ENCODE measurements around the gene PDLIM3. TPM values are rescaled to one million over a fixed set of nuclear protein-coding genes. Genes with fewer than 3 reads are reported as not detected.

Gene PDLIM3
- total RNA-seq, 1 experiment from 2014 or later, result 6.2 TPM

DNA sequence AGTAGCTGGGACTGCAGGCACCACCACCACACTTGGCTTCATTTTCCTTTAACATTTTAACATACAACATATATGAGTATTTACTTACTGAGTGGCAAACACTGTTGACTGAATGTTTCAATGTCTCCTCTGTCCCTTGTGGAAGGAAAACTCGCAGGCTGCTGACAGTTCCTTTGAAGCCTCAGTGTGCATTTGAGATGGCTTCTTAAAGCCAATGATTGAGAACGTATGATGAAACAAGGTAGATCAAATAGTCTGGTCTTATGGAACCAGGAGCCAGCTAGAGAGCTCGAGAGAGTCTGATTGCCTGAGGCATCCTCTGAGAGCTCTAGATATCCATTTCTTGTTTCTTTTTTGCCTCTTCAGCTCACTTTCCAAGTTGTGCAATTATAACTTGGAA, 43.0 kb upstream of the PDLIM3 start (continued):
- TF ChIP-seq, protein P1, sequence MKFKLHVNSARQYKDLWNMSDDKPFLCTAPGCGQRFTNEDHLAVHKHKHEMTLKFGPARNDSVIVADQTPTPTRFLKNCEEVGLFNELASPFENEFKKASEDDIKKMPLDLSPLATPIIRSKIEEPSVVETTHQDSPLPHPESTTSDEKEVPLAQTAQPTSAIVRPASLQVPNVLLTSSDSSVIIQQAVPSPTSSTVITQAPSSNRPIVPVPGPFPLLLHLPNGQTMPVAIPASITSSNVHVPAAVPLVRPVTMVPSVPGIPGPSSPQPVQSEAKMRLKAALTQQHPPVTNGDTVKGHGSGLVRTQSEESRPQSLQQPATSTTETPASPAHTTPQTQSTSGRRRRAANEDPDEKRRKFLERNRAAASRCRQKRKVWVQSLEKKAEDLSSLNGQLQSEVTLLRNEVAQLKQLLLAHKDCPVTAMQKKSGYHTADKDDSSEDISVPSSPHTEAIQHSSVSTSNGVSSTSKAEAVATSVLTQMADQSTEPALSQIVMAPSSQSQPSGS (CRISPR knock-in tag; IDR thresholded peaks at IDR 0.05; ENCODE audit: borderline replicate concordance, low read depth), result no peak
- TF ChIP-seq NFYB (CRISPR knock-in tag; conservative IDR thresholded peaks at IDR 0.05; ENCODE audit: low read depth), result no peak

DNA sequence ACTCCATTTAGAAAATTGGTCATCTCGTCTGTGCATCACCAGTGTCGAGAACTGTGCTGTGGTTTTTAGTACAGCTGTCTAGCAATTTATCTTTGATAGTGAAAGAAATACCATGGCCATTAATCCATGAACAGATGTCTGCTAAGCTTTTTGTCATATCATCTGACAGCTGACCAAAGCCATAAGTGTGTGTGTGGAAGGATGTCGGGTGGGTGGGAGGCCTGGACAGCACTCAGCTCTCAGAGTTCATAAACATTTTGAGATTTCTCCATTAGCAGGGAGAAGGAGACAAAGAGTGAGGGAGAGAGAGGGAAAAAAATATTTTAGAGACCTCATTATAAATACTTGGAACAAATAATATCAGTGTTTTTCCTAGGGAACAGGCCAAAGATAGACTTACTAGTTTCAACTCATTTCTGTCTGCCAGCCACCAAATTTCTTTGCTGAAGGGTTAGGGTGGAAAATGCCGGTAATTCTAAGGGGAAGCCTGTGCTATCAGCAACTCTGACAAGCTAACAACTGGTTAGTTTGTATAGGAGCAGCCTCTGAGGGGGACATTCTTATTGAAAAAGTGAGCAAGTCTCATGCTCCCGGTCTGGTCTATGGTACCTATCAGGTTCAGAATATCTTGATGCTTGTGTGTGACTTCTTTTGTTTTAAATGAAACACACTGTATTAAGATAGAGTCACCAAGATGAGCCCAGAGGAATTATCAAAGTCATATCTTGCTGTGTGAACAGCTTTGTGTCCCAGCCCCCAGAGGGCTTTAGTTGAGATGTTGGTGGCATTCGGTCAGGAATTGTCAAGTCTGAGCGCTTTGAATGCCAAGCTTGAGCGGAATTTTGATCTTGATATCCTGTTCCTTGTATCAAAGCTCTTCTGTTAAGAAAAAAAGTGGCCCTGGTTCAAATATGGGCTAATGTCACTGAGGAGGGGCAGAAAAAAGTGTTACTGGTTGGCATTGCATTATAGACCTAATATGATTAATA, 41.9 kb upstream of the PDLIM3 start:
- H3K36me3 Mint-ChIP-seq, result no peaks in the 10 kb centered on the region
- H3K4me1 Mint-ChIP-seq, result peaks cover 9% of the 10 kb centered on the region
- ATAC-seq (no peak), DNase-seq (ENCODE audit: low spot score) (no peak)
- peaks cover 7% of the 10 kb centered on the region for H3K9me3 Mint-ChIP-seq
- POLR2A ChIA-PET, result no interaction called here
- no peak for TF ChIP-seq JUN (CRISPR knock-in tag; IDR thresholded peaks at IDR 0.05)
- no peak for TF ChIP-seq IRF2 (CRISPR knock-in tag; IDR thresholded peaks at IDR 0.05; ENCODE audit: borderline replicate concordance, low read depth)
- no peak for TF ChIP-seq RELA (CRISPR knock-in tag; IDR thresholded peaks at IDR 0.05; ENCODE audit: borderline replicate concordance)
- TF ChIP-seq NFATC4 (CRISPR knock-in tag; IDR thresholded peaks at IDR 0.05), result no peak
- no peak for TF ChIP-seq NR2C2 (CRISPR knock-in tag; IDR thresholded peaks at IDR 0.05)
- TF ChIP-seq, protein P2, sequence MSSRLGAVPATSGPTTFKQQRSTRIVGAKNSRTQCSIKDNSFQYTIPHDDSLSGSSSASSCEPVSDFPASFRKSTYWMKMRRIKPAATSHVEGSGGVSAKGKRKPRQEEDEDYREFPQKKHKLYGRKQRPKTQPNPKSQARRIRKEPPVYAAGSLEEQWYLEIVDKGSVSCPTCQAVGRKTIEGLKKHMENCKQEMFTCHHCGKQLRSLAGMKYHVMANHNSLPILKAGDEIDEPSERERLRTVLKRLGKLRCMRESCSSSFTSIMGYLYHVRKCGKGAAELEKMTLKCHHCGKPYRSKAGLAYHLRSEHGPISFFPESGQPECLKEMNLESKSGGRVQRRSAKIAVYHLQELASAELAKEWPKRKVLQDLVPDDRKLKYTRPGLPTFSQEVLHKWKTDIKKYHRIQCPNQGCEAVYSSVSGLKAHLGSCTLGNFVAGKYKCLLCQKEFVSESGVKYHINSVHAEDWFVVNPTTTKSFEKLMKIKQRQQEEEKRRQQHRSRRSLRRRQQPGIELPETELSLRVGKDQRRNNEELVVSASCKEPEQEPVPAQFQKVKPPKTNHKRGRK (CRISPR knock-in tag; IDR thresholded peaks at IDR 0.05; ENCODE audit: borderline replicate concordance), result no peak
- TF ChIP-seq, protein P3, sequence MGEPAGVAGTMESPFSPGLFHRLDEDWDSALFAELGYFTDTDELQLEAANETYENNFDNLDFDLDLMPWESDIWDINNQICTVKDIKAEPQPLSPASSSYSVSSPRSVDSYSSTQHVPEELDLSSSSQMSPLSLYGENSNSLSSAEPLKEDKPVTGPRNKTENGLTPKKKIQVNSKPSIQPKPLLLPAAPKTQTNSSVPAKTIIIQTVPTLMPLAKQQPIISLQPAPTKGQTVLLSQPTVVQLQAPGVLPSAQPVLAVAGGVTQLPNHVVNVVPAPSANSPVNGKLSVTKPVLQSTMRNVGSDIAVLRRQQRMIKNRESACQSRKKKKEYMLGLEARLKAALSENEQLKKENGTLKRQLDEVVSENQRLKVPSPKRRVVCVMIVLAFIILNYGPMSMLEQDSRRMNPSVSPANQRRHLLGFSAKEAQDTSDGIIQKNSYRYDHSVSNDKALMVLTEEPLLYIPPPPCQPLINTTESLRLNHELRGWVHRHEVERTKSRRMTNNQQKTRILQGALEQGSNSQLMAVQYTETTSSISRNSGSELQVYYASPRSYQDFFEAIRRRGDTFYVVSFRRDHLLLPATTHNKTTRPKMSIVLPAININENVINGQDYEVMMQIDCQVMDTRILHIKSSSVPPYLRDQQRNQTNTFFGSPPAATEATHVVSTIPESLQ (CRISPR knock-in tag; IDR thresholded peaks at IDR 0.05), result no peak
- no peak for TF ChIP-seq NFE2L1 (CRISPR knock-in tag; IDR thresholded peaks at IDR 0.05)
- TF ChIP-seq, protein P4, sequence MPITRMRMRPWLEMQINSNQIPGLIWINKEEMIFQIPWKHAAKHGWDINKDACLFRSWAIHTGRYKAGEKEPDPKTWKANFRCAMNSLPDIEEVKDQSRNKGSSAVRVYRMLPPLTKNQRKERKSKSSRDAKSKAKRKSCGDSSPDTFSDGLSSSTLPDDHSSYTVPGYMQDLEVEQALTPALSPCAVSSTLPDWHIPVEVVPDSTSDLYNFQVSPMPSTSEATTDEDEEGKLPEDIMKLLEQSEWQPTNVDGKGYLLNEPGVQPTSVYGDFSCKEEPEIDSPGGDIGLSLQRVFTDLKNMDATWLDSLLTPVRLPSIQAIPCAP (CRISPR knock-in tag; IDR thresholded peaks at IDR 0.05), result no peak
- no peak for TF ChIP-seq EMX1 (CRISPR knock-in tag; IDR thresholded peaks at IDR 0.05)
- no peak for TF ChIP-seq ZNF416 (CRISPR knock-in tag; IDR thresholded peaks at IDR 0.05)
- no peak for TF ChIP-seq FOXK1 (CRISPR knock-in tag; IDR thresholded peaks at IDR 0.05)
- CTCF ChIA-PET, result interaction anchor here (1.1 kb wide), 1 partner anchor 20 kb away, joined by 3 read pairs; no protein-coding TSS in a partner anchor
- H3K4me3 Mint-ChIP-seq, result no peak overlapping the region
- no peak overlapping the region for H3K27ac Mint-ChIP-seq
- H3K27me3 Mint-ChIP-seq (ENCODE audit: low read depth), result no peaks in the 10 kb centered on the region; the same call in 1 of the 2 replicates

DNA sequence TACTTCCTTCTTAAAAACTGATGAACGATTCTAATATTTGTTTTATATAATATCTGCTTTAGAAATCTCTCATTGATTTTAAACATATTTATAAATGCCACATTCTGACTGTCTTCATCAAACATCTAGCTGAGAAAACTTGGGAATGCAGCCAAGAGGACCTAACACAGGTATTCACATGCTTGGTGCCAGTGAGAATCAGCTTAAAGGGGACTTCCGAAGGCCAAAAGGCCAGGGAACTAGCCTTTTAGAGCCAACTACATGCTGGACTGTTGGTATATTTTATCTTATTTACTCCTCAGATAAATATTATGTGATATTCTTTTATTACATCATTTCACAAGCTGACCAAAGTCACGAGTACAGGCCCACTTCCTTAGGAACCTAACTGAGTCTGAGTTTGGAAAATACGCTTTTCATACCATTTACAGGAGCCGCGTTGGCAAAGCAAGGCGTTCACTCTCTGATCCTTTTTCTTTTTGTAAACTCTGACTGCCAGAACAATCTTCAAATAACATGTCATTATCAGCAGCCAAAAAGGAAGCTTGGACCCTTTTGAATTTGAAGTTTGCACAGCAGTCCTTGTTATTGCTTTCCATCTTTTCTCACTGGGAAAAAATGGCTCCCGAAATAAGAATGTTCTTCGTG, 41.1 kb upstream of the PDLIM3 start:
- DNase-seq (ENCODE audit: low spot score), result no peak
- no peak overlapping the region for H3K4me3 Mint-ChIP-seq
- TF ChIP-seq, protein P5, sequence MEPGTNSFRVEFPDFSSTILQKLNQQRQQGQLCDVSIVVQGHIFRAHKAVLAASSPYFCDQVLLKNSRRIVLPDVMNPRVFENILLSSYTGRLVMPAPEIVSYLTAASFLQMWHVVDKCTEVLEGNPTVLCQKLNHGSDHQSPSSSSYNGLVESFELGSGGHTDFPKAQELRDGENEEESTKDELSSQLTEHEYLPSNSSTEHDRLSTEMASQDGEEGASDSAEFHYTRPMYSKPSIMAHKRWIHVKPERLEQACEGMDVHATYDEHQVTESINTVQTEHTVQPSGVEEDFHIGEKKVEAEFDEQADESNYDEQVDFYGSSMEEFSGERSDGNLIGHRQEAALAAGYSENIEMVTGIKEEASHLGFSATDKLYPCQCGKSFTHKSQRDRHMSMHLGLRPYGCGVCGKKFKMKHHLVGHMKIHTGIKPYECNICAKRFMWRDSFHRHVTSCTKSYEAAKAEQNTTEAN (CRISPR knock-in tag; IDR thresholded peaks at IDR 0.05), result no peak
- TF ChIP-seq MXD4 (CRISPR knock-in tag; IDR thresholded peaks at IDR 0.05; ENCODE audit: borderline replicate concordance) (no peak), ZNF416 (CRISPR knock-in tag; IDR thresholded peaks at IDR 0.05) (no peak), ZNF396 (CRISPR knock-in tag; IDR thresholded peaks at IDR 0.05; ENCODE audit: borderline replicate concordance) (no peak), MYBL2 (CRISPR knock-in tag; IDR thresholded peaks at IDR 0.05) (no peak), ETV6 (CRISPR knock-in tag; IDR thresholded peaks at IDR 0.05) (no peak), CREB1 (CRISPR knock-in tag; IDR thresholded peaks at IDR 0.05) (no peak), RELA (CRISPR knock-in tag; IDR thresholded peaks at IDR 0.05; ENCODE audit: borderline replicate concordance) (no peak), EMX1 (CRISPR knock-in tag; IDR thresholded peaks at IDR 0.05) (no peak)
- TF ChIP-seq, protein P1 (CRISPR knock-in tag; IDR thresholded peaks at IDR 0.05; ENCODE audit: borderline replicate concordance, low read depth), result no peak
- H3K27me3 Mint-ChIP-seq (ENCODE audit: low read depth), result no peaks in the 10 kb centered on the region; the same call in 1 of the 2 replicates
- H3K4me1 Mint-ChIP-seq, result peaks cover 9% of the 10 kb centered on the region
- H3K9me3 Mint-ChIP-seq, result peaks cover 7% of the 10 kb centered on the region
- ChIA-PET POLR2A (no interaction called here), CTCF (interaction anchor here (1.1 kb wide), 1 partner anchor 21 kb away, joined by 3 read pairs; no protein-coding TSS in a partner anchor)
- no peak overlapping the region for H3K27ac Mint-ChIP-seq
- H3K36me3 Mint-ChIP-seq, result no peaks in the 10 kb centered on the region
- no peak for ATAC-seq

Measured in WTC11 (cell line).